DMS53 treated with DMSO at 0.1 percent for 48 hours (cell line): Measurements from ENCODE around the gene METAP2.

Experiments used
- DNase-seq: peaks from one replicate; lab custom pipeline; 2025; ENCODE audit not compliant: unreplicated experiment; lab: John Stamatoyannopoulos, UW

The METAP2 gene

DNA sequence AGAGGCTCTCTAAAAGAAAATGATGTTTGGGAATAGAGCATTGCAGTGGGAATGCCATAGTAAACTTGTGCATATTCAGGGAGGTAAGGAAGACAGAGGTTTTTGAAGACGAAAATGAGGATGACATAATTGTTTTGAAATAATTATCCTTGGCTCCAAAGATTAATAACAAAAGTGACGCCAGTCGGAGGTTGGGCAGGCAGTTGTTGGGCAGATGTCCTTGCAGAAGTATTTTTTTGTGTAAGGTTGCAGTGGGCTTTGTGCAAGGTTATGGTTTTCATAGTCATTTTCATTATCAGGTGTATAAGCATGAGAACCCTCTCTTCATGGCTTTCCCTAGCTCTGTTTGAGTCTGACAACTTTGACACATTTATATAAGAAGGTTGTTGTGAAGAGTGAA is 35.3 kb downstream of the METAP2 start:
- DNase-seq, result no peak

DNA sequence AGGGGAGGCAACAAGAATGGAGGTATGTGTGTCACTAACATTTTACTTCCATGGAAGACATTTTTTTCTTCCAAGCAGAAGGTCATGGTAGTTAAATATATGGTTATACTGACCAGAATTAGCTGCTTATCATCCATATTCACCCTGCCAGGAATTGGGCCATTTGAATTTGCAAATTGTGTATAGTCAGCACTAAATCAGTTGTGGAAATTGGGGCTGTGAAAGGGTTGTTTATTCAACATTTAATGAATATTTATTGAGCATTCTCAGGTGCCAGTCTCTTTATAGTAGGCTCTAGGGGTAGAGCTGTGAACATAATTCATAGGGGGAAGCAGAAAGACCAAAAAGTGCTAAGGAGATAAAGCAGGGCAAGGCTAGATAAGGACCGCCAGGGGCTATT is 38.0 kb downstream of the METAP2 start:
- no peak for DNase-seq

DNA sequence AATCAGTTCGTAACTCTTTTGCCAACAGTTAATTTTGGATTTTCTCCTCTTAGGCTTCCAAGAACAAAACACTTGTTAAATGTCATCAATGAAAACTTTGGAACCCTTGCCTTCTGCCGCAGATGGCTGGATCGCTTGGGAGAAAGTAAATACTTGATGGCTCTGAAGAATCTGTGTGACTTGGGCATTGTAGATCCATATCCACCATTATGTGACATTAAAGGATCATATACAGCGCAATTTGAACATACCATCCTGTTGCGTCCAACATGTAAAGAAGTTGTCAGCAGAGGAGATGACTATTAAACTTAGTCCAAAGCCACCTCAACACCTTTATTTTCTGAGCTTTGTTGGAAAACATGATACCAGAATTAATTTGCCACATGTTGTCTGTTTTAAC is 39.6 kb downstream of the METAP2 start:
- DNase-seq, result no peak

DNA sequence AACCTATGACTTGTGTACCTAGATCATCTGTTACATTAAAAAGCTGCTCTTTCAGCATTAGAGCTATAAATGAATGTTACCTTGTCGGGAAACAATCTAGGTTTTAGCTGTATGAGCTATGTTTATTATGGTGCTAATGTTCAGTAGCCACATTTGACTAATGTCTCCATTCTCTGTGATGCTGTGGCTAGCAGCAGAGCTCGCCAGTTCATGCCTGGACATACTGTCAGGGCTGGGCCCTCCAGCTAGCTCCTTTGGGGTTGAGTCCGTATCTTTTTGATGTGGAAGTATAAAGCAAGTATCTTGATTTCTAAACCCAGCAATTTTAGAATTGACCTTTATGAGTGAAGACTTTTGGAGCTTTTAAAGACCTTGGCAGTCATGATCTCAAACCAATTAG is 41.2 kb downstream of the METAP2 start:
- no peak for DNase-seq

DNA sequence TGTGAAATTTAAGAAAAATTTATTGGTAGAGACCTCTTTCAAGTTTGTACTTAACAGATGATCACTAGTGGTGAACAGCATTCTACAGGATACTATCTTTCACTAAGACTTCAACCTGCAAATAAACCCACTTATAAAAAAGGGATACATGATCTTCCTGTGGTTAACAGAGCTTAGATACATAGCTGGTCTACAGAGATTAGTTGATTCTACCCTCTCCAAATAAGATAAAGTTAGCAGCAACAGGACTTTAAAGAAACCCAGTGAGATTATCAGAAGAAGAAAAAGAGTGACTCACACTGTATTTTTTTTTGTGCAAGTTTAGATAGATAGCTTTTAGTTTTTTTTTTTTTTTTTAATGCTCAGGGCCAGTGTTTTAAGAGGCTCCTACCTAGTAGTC is 42.8 kb downstream of the METAP2 start:
- DNase-seq, result no peak

DNA sequence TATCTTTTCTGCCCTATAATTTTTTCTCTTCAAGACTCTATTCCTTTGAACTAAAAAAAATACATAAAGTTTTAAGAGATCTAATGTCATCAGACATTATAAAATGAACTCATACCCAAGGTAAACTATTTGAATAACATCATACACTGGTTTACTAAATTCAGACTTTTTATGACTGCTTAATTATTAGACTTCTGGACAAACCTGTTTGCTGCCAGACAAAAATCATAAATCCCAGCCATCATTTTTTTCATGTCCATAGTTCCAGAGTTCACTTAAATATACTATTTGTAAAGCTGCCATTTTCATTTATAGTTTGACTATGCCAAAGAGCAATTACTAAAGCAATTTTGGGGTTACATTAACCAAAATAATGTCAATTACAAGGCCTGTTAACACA is 43.3 kb downstream of the METAP2 start:
- DNase-seq, result no peak

DNA sequence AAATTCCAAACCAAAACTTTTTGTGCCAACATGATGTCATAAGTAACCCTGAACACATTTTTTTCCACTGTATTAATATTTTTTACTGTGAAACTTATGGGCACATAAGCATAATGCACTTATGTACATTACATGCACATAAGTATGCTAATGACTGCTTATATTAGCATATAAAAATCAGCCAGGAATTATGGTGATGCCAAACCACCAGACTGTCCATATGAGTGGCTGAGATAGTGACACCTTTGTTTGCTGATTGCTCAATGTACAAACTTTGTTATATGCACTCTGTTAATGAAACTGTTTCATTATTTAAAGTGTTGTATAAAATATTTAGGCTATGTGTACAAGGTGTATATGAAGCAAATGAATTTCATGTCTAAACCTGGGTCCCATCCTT is 45.0 kb downstream of the METAP2 start:
- no peak for DNase-seq

DNA sequence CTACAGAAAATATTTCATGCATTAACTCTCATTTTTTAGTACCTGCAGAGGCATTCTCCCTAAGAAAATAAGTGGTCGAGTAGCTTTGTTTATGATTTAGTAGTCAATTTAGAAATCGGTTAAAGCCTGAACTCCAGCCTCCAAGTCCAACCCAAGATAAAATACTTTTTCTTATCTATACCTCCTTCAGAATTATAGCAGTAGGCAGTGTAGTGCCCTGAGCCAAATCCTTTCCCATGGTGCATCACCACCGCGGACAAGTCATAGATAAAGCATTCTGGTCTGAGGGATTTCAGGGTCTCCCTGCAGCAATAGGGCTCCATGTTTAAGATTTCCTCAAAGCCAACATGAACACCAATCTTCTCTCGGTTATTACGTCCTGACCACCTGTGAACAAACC is 46.9 kb downstream of the METAP2 start:
- no peak for DNase-seq

DNA sequence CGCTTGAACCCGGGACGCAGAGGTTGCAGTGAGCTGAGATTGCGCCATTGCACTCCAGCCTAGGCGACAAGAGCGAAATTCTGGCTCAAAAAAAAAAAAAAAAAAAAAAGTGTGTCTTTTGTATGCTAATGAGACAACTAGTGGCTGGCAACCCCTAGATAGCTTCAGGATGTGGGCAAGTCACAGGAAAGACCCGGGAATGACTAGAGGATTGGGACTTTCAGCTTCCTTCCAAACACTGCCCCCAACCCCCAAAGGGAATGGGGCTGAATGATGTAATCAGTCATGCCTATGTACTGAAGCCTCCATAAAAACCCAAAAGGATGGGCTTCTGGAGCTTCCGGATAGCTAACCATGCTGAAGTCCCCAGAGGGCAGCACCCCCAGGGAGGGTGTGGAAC is 48.7 kb downstream of the METAP2 start:
- no peak for DNase-seq

DNA sequence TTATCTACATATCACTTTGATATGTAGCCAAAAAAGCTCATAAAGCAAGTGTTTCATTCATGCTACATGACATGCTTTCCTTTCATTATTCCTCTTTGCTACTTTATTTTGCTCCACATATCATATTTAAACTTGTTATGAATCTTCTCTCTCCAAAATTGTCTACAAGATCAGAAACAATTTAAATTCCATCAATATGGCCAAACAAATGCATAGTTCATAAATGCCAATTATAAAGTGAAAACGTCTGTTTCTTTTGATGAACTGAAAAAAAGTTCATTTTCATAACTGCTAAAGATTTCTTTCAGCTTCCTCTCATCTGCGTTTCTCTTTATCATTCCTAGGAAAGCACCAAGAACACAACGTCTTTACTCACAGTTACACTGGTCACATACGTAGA is 54.5 kb downstream of the METAP2 start:
- no peak for DNase-seq

DNA sequence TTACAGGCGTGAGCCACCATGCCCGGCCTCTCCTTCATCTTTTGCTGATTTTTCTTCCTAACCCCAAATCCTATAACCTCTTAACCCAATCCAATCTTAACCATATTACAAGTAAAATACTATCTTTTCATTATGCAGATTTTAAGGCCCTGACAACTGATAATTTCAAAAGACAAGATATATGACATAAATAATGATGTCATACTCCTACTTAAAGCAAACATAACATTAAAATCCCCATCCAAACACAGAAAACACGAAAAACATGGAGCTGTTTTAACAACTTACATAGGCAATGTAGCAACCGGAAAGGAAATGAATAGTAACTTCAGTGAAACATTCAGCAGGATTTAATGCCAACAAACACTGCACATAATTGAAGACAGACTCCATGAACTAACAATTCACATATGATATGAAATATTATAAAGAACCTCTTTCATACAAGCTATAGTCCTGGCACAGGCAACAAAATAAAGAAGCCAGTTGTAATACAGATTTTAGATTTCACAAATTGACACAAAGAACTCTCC is 55.8 kb downstream of the METAP2 start:
- DNase-seq, result no peak

DNA sequence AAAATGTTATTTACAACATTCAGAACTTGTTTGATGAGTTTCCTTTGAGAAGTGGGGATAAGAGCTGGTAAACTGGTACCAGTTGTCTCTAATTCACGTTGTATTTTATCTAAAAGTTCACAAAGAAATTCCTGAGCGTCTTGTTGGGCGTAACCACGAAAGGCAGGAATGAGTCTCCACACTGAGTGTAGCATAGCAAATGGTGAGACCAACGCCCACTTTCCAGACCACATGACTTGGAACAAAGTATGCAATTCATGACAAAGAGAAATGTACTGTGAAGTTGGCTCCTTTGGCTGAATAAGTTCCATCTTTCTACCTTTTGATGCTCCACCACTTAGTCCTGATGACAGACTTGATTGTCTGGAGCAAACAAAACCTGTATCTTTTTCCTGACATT is 58.9 kb downstream of the METAP2 start:
- no peak for DNase-seq

DNA sequence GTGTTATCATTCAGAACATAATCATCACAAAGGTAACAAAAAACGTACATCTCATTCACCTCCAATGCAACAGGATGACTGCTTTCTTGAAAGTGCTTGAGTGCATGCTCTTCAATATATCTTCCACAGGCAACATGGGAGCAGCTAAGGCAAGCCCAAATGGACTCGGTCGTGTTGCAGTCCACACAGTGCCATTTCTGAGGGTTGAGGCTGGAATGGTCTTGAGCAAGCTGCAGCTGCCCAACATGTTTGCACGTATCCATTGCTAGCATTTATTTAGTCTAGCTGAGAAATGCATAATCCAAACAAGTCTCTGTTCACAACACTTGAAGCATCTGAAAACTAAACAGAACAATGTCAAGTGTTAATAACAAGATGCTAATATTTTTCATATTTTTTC is 60.0 kb downstream of the METAP2 start:
- DNase-seq, result no peak

DNA sequence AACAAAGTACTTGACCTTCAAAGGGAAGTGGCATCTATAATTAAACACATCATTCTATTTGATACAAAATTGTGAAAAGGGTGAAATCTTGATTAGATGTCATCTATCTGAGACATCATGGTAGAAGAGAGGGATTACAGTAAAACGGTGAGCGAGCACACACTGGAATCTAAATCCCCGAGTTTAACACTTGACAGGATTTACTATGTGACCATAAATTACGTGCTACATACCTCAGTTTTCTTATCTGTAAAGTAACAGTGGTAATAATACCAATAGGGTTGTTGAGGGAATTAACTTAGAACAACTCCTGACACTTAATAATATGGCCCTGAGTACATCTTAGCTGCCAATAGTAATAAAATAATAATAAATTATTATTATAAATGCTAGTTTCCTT is 64.1 kb downstream of the METAP2 start:
- DNase-seq, result no peak

DNA sequence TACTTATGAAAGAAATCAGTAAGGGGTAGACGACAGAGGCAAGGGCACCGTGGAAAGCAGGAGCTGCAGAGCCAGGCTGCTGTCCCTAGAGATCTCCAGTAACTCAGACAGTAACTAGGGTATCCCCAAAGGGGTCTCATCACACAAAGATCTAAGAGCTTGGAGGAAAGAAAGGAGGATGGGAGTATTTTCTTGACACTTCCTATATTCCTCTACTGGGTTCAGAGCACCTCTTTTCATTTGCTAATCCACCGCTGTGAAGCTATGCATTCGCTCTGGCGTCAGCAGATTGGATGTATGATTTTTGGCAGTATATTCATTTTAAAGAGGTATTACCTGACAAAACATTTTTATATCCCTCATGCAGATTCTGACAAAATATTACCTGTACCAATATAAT is 64.7 kb downstream of the METAP2 start:
- DNase-seq, result no peak

DNA sequence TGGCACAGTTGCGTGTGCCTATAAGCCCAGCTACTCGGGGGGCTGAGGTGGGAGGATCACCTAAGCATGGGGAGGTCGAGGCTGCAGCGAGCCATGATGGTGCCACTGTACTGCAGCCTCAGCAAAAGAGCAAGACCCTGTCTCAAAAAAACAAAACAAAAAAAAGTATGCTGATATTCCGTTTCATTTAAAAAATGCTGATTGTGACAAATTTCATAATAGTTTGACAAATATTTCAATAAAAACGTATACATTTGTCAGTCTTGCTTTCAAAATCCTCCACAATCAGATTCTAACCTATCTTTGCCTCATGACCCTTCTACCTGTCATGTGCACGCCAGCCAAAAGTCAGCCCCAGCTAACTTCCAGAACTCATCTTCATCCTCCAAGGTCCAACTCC is 67.5 kb downstream of the METAP2 start:
- DNase-seq, result no peak

DNA sequence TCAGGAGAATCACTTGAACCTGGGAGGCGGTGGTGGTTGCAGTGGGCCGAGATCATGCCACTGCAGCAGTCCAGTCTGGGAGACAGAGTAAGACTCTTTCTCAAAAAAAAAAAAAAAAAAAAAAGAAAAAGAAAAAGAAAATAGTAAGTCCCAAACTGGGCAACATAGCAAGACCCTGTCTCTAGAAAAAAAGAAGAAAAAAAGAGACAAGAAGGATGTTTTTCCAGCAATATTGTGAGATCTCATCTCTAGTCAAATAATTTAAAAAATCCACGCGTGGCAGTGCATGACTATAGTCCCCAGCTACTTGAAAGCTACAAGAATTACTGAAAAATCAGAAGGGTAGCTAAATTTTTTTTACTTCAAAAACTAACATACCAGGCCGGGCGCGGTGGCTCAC is 69.4 kb downstream of the METAP2 start:
- DNase-seq, result no peak

DNA sequence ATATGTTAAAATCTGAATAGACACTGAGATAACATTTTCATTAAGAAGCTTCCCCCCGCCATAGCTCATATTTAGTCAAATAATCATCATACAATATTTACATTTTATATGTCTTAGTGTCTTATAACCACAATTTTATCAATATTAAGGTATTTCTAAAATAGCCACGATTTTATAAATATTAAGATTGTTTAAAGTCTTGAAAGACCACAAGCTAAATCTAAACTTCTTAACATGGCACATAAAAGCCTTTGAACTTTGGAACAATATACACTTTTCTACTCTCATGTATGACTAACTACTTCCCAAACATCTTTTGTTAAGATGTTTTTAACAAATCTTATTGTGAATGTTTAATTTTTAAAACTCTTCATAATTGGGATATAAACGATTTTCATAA is 70.8 kb downstream of the METAP2 start:
- no peak for DNase-seq

DNA sequence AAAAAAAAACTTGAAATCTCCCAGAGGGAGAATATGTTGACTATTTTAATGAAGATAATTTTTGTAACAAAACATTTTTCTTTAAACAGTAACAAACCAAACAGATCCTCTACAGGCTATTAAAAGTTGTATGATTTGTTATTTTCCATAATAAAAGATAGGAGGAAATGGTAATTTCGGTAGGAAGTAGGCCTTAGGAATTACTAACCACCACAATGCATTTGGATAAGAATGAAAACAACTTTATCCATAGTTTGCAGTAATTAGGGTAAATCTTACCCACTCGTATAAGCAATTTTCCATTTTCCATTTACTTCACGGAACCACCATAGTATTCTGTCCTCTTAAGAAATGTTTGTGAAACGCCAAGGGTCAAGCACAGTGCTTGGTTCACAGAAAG is 71.4 kb downstream of the METAP2 start:
- DNase-seq, result no peak

DNA sequence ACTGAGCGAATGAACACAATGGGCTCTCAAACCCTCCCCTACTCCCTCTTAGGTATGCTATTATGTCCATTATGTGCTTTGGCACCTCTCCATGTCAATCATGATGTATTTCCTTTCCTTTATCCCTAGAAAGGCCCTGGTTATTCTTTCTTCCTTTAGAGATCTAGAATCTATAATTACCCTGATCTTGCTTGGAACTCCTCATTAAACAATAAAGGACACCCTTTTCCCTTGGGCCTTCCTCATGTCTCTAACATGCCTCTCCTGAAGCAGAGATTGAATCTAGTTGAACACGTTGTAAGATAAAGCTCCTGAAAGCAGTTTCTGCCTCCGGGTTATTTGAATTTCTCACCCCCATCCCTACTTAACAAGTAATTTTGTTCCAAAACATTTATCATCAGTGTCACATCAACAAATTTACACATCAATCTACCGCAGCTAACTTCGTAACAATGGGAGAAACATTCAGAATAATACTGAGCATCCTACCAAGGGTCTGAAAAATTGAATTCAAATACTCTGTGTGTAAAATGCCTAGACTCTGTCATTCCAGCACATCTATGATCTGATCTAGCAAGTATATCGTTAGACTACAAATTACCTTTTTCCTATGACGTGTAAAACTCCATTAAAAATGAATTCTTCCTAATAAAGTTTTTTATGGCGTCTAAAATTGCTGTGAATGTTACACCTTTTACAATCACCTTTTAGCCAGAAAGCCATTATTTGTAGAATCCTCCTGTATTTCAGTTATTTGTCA is 72.0 kb downstream of the METAP2 start:
- DNase-seq, result peak; percentile 8

DNA sequence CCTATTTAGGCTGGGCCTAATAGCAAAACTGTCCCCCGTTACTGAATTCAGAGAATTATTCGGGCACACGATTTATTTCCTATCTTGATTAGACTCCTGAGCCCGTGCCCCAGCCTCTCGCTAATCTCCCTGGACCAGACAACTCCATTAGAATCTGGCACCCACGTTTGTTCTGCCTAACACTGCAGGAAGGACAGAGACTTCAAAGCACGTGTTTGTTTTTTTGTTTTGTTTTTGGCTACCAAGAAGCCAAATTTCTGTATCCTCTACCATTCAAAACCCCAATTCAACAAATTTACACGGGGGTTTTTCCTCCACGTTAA is 72.5 kb downstream of the METAP2 start:
- DNase-seq, result no peak

DNA sequence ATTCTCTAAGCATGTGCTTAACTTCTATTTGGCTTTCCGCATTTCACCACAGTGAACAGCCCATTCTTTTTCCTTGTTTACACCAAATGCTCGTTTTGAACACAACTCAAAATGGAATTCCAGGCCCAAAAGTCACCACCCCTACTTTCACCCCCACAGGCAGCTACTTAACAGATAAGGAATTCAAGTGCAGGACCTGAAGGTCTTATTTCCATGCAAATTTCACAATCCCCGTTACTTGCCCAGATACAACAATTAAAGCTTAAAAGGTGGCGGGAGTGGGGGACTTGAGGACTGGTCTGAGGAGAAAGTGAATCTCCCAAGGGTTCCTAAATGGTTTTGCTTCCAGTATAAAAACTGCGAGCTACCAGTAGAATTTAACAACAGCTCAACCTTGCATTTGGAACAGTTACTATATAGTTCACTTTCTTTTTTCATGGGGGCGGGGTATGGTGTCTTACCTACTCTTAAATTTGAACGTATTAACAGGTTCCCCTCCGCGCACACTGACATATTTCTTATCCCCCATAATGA is 73.6 kb downstream of the METAP2 start:
- no peak for DNase-seq

DNA sequence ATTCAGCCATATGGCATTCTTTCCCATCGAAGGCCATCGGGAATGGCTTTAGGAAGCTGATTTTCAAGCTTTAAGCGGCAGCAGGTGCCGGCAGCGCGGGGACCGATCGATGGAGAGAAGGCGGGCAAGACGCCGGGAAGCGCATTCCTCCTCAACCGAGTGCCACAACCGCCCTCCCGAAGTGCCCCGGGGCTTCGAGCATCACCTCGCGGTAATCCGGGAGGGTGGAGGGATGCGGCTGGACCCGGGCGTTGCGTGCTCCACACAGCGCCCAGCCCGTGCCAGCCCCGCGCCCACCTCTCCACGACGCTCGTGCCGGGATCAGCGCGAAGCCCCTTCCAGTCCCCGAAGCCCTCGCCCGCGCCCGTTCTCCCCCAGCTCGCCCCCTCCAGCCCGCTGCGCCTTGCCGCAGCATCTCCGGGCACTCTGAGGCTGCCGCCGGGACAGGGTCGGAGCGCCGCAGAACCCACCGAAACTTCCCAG is 74.1 kb downstream of the METAP2 start:
- peak; percentile 59 for DNase-seq
